Adrenal gland (tissue), 5 donors: ENCODE results near the gene GLYATL3.

ENCODE experiments used
- CTCF ChIP-seq, 6 experiments: fragments of 450-650 bp in 4 of 6; fragments of 200-600 bp in 2 of 6; sonication (generic) in 1 of 6; IDR thresholded peaks; 1 replicate in 5 of 6; 2 replicates in 1 of 6; pipeline versions ENCODE4 v1.5.1 to v1.8.0; 2016 to 2021; ENCODE audit warnings: antibody characterized with exemption in 6 of 6, mild to moderate bottlenecking in 2 of 6, moderate library complexity in 1 of 6
- POLR2A ChIP-seq, 2 donors: fragments of 450-650 bp; IDR thresholded peaks; one replicate each; pipeline ENCODE4 v1.6.1; 2017; ENCODE audit warnings: antibody characterized with exemption in 2 of 2, mild to moderate bottlenecking in 2 of 2, moderate library complexity in 1 of 2
- donor health status: DM: no; HTN: no; CAD: no.

GRCh38 chr6:49479308-49479970, 20.3 kb upstream of the GLYATL3 start:
- no peak for TF ChIP-seq CTCF (IDR thresholded peaks at IDR 0.05)
- no peak for TF ChIP-seq POLR2A (IDR thresholded peaks at IDR 0.05)
